A673 (cell line): Measurements from ENCODE around the gene FTSJ3.

ENCODE experiments used
- EZH2 ChIP-seq: fragments of 200-600 bp; sonication (generic); IDR thresholded peaks from 2 replicates; pipeline ENCODE4 v1.6.1; 2017; ENCODE audit warnings: borderline replicate concordance, low read depth, mild to moderate bottlenecking, mixed read lengths, antibody characterized with exemption, low read length; ENCODE audit not compliant: poor library complexity, severe bottlenecking
- TF ChIP-seq, protein P1 (sequence below): fragments of 300-800, 200-600 bp; sonication (generic); conservative IDR thresholded peaks from 2 replicates; pipeline ENCODE4 v1.5.1; 2017; ENCODE audit warnings: low read depth, mild to moderate bottlenecking, antibody characterized with exemption, low read length, moderate library complexity, mixed read lengths

DNA sequence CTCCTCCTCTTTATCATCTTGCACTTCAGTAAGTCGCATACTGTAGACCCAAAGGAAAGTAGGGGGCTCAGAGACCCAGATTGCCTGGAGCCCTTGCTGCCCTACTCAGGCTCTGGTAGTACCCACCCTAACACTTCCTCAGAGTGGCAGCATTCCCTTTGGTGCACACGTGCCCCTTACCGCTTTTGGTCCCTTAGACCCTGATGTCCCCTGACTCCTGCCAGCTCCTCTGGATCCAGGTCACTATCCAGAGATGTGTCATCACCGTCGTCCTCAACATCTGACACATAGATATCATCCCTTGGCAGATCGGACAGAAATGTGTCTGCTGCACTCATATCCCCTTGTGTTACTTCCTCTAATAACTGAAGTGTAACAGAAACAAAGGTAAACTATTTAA is 5.7 kb downstream of the FTSJ3 start:
- TF ChIP-seq EZH2, result no peak
- TF ChIP-seq, protein P1, sequence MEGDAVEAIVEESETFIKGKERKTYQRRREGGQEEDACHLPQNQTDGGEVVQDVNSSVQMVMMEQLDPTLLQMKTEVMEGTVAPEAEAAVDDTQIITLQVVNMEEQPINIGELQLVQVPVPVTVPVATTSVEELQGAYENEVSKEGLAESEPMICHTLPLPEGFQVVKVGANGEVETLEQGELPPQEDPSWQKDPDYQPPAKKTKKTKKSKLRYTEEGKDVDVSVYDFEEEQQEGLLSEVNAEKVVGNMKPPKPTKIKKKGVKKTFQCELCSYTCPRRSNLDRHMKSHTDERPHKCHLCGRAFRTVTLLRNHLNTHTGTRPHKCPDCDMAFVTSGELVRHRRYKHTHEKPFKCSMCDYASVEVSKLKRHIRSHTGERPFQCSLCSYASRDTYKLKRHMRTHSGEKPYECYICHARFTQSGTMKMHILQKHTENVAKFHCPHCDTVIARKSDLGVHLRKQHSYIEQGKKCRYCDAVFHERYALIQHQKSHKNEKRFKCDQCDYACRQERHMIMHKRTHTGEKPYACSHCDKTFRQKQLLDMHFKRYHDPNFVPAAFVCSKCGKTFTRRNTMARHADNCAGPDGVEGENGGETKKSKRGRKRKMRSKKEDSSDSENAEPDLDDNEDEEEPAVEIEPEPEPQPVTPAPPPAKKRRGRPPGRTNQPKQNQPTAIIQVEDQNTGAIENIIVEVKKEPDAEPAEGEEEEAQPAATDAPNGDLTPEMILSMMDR, result no peak
